GM19397 (cell line): ENCODE measurements around the gene ENGASE.

Experiments used
- ATAC-seq: cut with Tn5 transposase; IDR thresholded peaks from one replicate; pipeline ENCODE4 v1.9.1; 2021; ENCODE audit warnings: mild to moderate bottlenecking, moderate library complexity; ENCODE audit not compliant: unreplicated experiment

ENGASE gene

GRCh38 chr17:79039171-79039570, 35.5 kb upstream of the ENGASE start:
- no peak for ATAC-seq

GRCh38 chr17:79039886-79040285, 34.7 kb upstream of the ENGASE start:
- ATAC-seq: no peak

GRCh38 chr17:79041041-79041570, 33.5 kb upstream of the ENGASE start:
- ATAC-seq: no peak

- ATAC-seq: no peak
These were observed 32.8 kb upstream of the ENGASE start for GRCh38 chr17:79041723-79042420.

- ATAC-seq: no peak
These were observed 32.0 kb upstream of the ENGASE start for GRCh38 chr17:79042421-79043190.

- no peak for ATAC-seq
These were observed 31.3 kb upstream of the ENGASE start for GRCh38 chr17:79043191-79043930.

- ATAC-seq: no peak
These were observed 30.7 kb upstream of the ENGASE start for GRCh38 chr17:79043931-79044320.

- ATAC-seq: no peak
These were observed 30.2 kb upstream of the ENGASE start for GRCh38 chr17:79044462-79044861.

GRCh38 chr17:79045001-79045729, 29.5 kb upstream of the ENGASE start:
- no peak for ATAC-seq

GRCh38 chr17:79045842-79046196, 28.8 kb upstream of the ENGASE start:
- no peak for ATAC-seq

GRCh38 chr17:79046197-79046915, 28.3 kb upstream of the ENGASE start:
- ATAC-seq: no peak

- no peak for ATAC-seq
These were observed 27.7 kb upstream of the ENGASE start for GRCh38 chr17:79046916-79047280.

- no peak for ATAC-seq
These were observed 27.2 kb upstream of the ENGASE start for GRCh38 chr17:79047291-79047920.

GRCh38 chr17:79047923-79048825, 26.4 kb upstream of the ENGASE start:
- ATAC-seq: no peak

- ATAC-seq: no peak
These were observed 25.5 kb upstream of the ENGASE start for GRCh38 chr17:79048826-79049755.

GRCh38 chr17:79049821-79050220, 24.8 kb upstream of the ENGASE start:
- ATAC-seq: no peak

- no peak for ATAC-seq
These were observed 24.1 kb upstream of the ENGASE start for GRCh38 chr17:79050551-79050950.

GRCh38 chr17:79051306-79051705, 23.3 kb upstream of the ENGASE start:
- no peak for ATAC-seq
